ENCODE measurements around the gene WFS1.

DNA sequence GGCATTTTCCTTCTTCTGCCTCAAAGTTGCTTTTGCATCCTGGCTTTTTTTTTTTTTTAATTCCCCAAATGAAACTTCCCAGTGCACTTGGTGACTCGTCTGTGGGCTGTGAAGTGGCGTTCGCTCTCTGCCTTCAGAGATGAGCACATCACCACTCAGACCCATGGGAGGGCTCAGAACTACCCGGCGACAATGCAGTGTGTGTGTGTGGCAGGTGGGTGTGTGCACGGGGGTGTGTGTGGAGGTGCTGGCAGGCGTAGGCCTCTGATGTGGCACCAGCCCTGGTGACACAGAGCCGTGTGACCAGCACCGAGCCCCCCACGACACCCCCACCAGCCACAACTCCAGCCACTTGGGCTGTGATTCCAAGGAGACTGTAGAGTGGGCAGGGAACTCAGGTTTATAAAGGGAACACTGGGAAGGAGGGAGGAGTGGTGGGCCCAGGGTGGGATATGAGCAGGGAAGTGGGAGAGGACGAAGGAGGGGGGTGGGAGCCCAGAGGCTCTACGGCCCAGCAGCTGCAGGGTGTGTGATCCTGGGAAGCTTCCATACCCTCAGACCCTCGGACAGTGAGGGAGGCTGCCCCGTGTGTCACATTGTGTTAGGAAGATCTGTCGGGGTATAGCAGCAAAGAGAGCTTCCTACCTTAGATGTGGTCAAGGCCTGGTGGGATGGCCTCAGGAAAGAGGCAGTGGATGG, 6.0 kb upstream of the WFS1 start:
- TF ChIP-seq, protein P1, sequence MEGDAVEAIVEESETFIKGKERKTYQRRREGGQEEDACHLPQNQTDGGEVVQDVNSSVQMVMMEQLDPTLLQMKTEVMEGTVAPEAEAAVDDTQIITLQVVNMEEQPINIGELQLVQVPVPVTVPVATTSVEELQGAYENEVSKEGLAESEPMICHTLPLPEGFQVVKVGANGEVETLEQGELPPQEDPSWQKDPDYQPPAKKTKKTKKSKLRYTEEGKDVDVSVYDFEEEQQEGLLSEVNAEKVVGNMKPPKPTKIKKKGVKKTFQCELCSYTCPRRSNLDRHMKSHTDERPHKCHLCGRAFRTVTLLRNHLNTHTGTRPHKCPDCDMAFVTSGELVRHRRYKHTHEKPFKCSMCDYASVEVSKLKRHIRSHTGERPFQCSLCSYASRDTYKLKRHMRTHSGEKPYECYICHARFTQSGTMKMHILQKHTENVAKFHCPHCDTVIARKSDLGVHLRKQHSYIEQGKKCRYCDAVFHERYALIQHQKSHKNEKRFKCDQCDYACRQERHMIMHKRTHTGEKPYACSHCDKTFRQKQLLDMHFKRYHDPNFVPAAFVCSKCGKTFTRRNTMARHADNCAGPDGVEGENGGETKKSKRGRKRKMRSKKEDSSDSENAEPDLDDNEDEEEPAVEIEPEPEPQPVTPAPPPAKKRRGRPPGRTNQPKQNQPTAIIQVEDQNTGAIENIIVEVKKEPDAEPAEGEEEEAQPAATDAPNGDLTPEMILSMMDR (IDR thresholded peaks at IDR 0.05; ENCODE audit: insufficient read depth, low read length, poor library complexity, severe bottlenecking) = no peak
- no peak for TF ChIP-seq EZH2phosphoT487 (conservative IDR thresholded peaks at IDR 0.05; ENCODE audit: low read length)
